Measurements from ENCODE around the gene DEPDC5.
"Not testable (repeated sequence)": the region's sequence is repeated elsewhere in the genome, so short reads cannot be mapped to it uniquely, and the experiment has no call there.

DEPDC5 gene

GRCh38 chr22:31815383-31815814, 61.6 kb downstream of the DEPDC5 start:
- not testable (repeated sequence) for DNase-seq (ENCODE audit: low spot score)

GRCh38 chr22:31816750-31817149, 62.9 kb downstream of the DEPDC5 start:
- no peak for DNase-seq (ENCODE audit: low spot score)

GRCh38 chr22:31818481-31819392, 64.9 kb downstream of the DEPDC5 start:
- DNase-seq (ENCODE audit: low spot score), result no peak

GRCh38 chr22:31820655-31821054, 66.8 kb downstream of the DEPDC5 start:
- DNase-seq (ENCODE audit: low spot score), result no peak

- DNase-seq (ENCODE audit: low spot score), result no peak
These were observed 67.8 kb downstream of the DEPDC5 start for GRCh38 chr22:31821572-31821971.

- no peak for DNase-seq (ENCODE audit: low spot score)
These were observed 68.7 kb downstream of the DEPDC5 start for GRCh38 chr22:31822523-31822922.

GRCh38 chr22:31825513-31825912, 71.7 kb downstream of the DEPDC5 start:
- DNase-seq (ENCODE audit: low spot score), result no peak

- DNase-seq (ENCODE audit: low spot score), result no peak
These were observed 72.6 kb downstream of the DEPDC5 start for GRCh38 chr22:31826443-31826842.

- DNase-seq (ENCODE audit: low spot score), result no peak
These were observed 74.9 kb downstream of the DEPDC5 start for GRCh38 chr22:31828739-31829138.

- no peak for DNase-seq (ENCODE audit: low spot score)
These were observed 75.7 kb downstream of the DEPDC5 start for GRCh38 chr22:31829505-31829904.

- no peak for DNase-seq (ENCODE audit: low spot score)
These were observed 76.9 kb downstream of the DEPDC5 start for GRCh38 chr22:31830721-31831070.

GRCh38 chr22:31833930-31834329, 80.1 kb downstream of the DEPDC5 start:
- DNase-seq (ENCODE audit: low spot score), result no peak

- no peak for DNase-seq (ENCODE audit: low spot score)
These were observed 82.2 kb downstream of the DEPDC5 start for GRCh38 chr22:31836010-31836409.

GRCh38 chr22:31838917-31839316, 85.1 kb downstream of the DEPDC5 start:
- no peak for DNase-seq (ENCODE audit: low spot score)

- DNase-seq (ENCODE audit: low spot score), result no peak
These were observed 86.2 kb downstream of the DEPDC5 start for GRCh38 chr22:31839986-31840385.

GRCh38 chr22:31840585-31840984, 86.8 kb downstream of the DEPDC5 start:
- DNase-seq (ENCODE audit: low spot score), result no peak

- DNase-seq (ENCODE audit: low spot score), result no peak
These were observed 87.4 kb downstream of the DEPDC5 start for GRCh38 chr22:31841078-31841827.

- no peak for DNase-seq (ENCODE audit: low spot score)
These were observed 89.7 kb downstream of the DEPDC5 start for GRCh38 chr22:31843526-31843925.

- no peak for DNase-seq (ENCODE audit: low spot score)
These were observed 91.1 kb downstream of the DEPDC5 start for GRCh38 chr22:31844941-31845340.

GRCh38 chr22:31846161-31847115, 92.6 kb downstream of the DEPDC5 start:
- DNase-seq (ENCODE audit: low spot score), result no peak

- no peak for DNase-seq (ENCODE audit: low spot score)
These were observed 94.6 kb downstream of the DEPDC5 start for GRCh38 chr22:31848411-31848810.

GRCh38 chr22:31850135-31850534, 96.3 kb downstream of the DEPDC5 start:
- DNase-seq (ENCODE audit: low spot score), result no peak
